Measurements from ENCODE around the gene SND1.

- TF ChIP-seq CTCF (IDR thresholded peaks at IDR 0.05; ENCODE audit: low read depth, low read length, missing input control): no peak
- no peak for TF ChIP-seq MAX (IDR thresholded peaks at IDR 0.05)
- no peak for TF ChIP-seq ZBTB33 (IDR thresholded peaks at IDR 0.05)
- no peak for TF ChIP-seq JUND (IDR thresholded peaks at IDR 0.05)
- no peak for TF ChIP-seq REST (IDR thresholded peaks at IDR 0.05)
- TF ChIP-seq RXRA (IDR thresholded peaks at IDR 0.05): no peak
- TF ChIP-seq RAD21 (IDR thresholded peaks at IDR 0.05): no peak
- no peak for TF ChIP-seq GABPA (IDR thresholded peaks at IDR 0.05 in 1 of 2, conservative IDR thresholded peaks at IDR 0.05 in 1 of 2)
- TF ChIP-seq ATF3 (IDR thresholded peaks at IDR 0.05): no peak
- no peak for TF ChIP-seq EGR1 (IDR thresholded peaks at IDR 0.05; ENCODE audit: low read depth in 2 of 2)
- TF ChIP-seq HNF4A (conservative IDR thresholded peaks at IDR 0.05): no peak
- TF ChIP-seq TAF1 (conservative IDR thresholded peaks at IDR 0.05): no peak
- TF ChIP-seq YY1 (IDR thresholded peaks at IDR 0.05): no peak
These were observed 307.8 kb downstream of the SND1 start for GRCh38 chr7:127959770-127960169.

Measured in liver (tissue), 3 donors.